Memory B cell (primary cell): ENCODE results near the gene PDE6H.

Experiments used
- ATAC-seq: fragments of 150-1000 bp; cut with Tn5 transposase; 2 replicates; pipeline ENCODE4 v1.10.0; 2021; ENCODE audit warnings: low read depth, mild to moderate bottlenecking, moderate library complexity
- DNase-seq, 2 donors: peaks; one replicate each; pipeline ENCODE4 v3.0.0; 2022; ENCODE audit warnings: low spot score in 2 of 2
- H3K27ac Mint-ChIP-seq: one replicate; pipeline ENCODE4 v1.8.0; 2022; ENCODE audit warnings: mild to moderate bottlenecking, moderate library complexity, mixed read lengths
- H3K27me3 Mint-ChIP-seq: one replicate; pipeline ENCODE4 v1.8.0; 2022; ENCODE audit warnings: mixed read lengths
- H3K36me3 Mint-ChIP-seq: one replicate; pipeline ENCODE4 v1.8.0; 2022; ENCODE audit warnings: mild to moderate bottlenecking, mixed read lengths
- H3K4me1 Mint-ChIP-seq: one replicate; pipeline ENCODE4 v1.8.0; 2022; ENCODE audit warnings: mixed read lengths
- H3K4me3 Mint-ChIP-seq: one replicate; pipeline ENCODE4 v1.8.0; 2022; ENCODE audit warnings: mild to moderate bottlenecking, moderate library complexity, mixed read lengths
- H3K9me3 Mint-ChIP-seq: one replicate; pipeline ENCODE4 v1.8.0; 2022; ENCODE audit warnings: mixed read lengths

PDE6H gene

GRCh38 chr12:14968478-14968877, 4.4 kb upstream of the PDE6H start:
- peaks cover 15% of the 10 kb centered on the region for H3K4me1 Mint-ChIP-seq
- no peaks in the 10 kb centered on the region for H3K9me3 Mint-ChIP-seq
- DNase-seq (no peak), ATAC-seq (no peak)
- no peaks in the 10 kb centered on the region for H3K36me3 Mint-ChIP-seq
- H3K4me3 Mint-ChIP-seq: no peak overlapping the region
- H3K27me3 Mint-ChIP-seq: no peaks in the 10 kb centered on the region
- no peak overlapping the region for H3K27ac Mint-ChIP-seq

- no peak overlapping the region for H3K27ac Mint-ChIP-seq
Observed at GRCh38 chr12:14970473-14970872, 2.4 kb upstream of the PDE6H start.

GRCh38 chr12:14974633-14975032, 1.8 kb downstream of the PDE6H start:
- H3K4me1 Mint-ChIP-seq: peaks cover 12% of the 10 kb centered on the region

More at GRCh38 chr12:14970473-14970872, 2.4 kb upstream of the PDE6H start:
- H3K4me3 Mint-ChIP-seq: no peak overlapping the region
- no peaks in the 10 kb centered on the region for H3K27me3 Mint-ChIP-seq
- H3K36me3 Mint-ChIP-seq: no peaks in the 10 kb centered on the region
- no peaks in the 10 kb centered on the region for H3K9me3 Mint-ChIP-seq
- ATAC-seq (no peak), DNase-seq (no peak)
- peaks cover 11% of the 10 kb centered on the region for H3K4me1 Mint-ChIP-seq

GRCh38 chr12:14975457-14975856, 2.6 kb downstream of the PDE6H start:
- DNase-seq (no peak), ATAC-seq (no peak)
- Mint-ChIP-seq H3K27ac (no peak overlapping the region), H3K27me3 (no peaks in the 10 kb centered on the region), H3K9me3 (no peaks in the 10 kb centered on the region), H3K36me3 (no peaks in the 10 kb centered on the region), H3K4me1 (peaks cover 17% of the 10 kb centered on the region), H3K4me3 (no peak overlapping the region)

More at GRCh38 chr12:14974633-14975032, 1.8 kb downstream of the PDE6H start:
- no peaks in the 10 kb centered on the region for H3K9me3 Mint-ChIP-seq
- ATAC-seq (no peak), DNase-seq (no peak)
- H3K27ac Mint-ChIP-seq: no peak overlapping the region
- H3K36me3 Mint-ChIP-seq: no peaks in the 10 kb centered on the region
- no peaks in the 10 kb centered on the region for H3K27me3 Mint-ChIP-seq
- H3K4me3 Mint-ChIP-seq: no peak overlapping the region

GRCh38 chr12:14976658-14977057, 3.8 kb downstream of the PDE6H start:
- no peak for DNase-seq
- Mint-ChIP-seq H3K4me1 (peaks cover 28% of the 10 kb centered on the region), H3K9me3 (no peaks in the 10 kb centered on the region), H3K4me3 (no peak overlapping the region), H3K27ac (no peak overlapping the region), H3K27me3 (no peaks in the 10 kb centered on the region), H3K36me3 (no peaks in the 10 kb centered on the region)
- ATAC-seq: no peak

- no peak overlapping the region for H3K27ac Mint-ChIP-seq
- DNase-seq: no peak
- H3K9me3 Mint-ChIP-seq: no peaks in the 10 kb centered on the region
- peaks cover 33% of the 10 kb centered on the region for H3K4me1 Mint-ChIP-seq
- H3K27me3 Mint-ChIP-seq: no peaks in the 10 kb centered on the region
- no peaks in the 10 kb centered on the region for H3K36me3 Mint-ChIP-seq
- H3K4me3 Mint-ChIP-seq: no peak overlapping the region
- peak; percentile 47 for ATAC-seq
Observed at GRCh38 chr12:14979468-14979867, 6.6 kb downstream of the PDE6H start.

- no peak overlapping the region for H3K4me3 Mint-ChIP-seq
Observed at GRCh38 chr12:14981049-14981448, 8.2 kb downstream of the PDE6H start.

GRCh38 chr12:14982562-14982961, 9.7 kb downstream of the PDE6H start:
- H3K27ac Mint-ChIP-seq: no peak overlapping the region
- H3K4me3 Mint-ChIP-seq: no peak overlapping the region
- H3K9me3 Mint-ChIP-seq: no peaks in the 10 kb centered on the region
- no peaks in the 10 kb centered on the region for H3K27me3 Mint-ChIP-seq
- H3K36me3 Mint-ChIP-seq: no peaks in the 10 kb centered on the region
- no peak for DNase-seq
- H3K4me1 Mint-ChIP-seq: peaks cover 40% of the 10 kb centered on the region
- no peak for ATAC-seq

More at GRCh38 chr12:14981049-14981448, 8.2 kb downstream of the PDE6H start:
- peaks cover 37% of the 10 kb centered on the region for H3K4me1 Mint-ChIP-seq
- no peak overlapping the region for H3K27ac Mint-ChIP-seq
- ATAC-seq: peak; percentile 84
- no peaks in the 10 kb centered on the region for H3K27me3 Mint-ChIP-seq
- H3K9me3 Mint-ChIP-seq: no peaks in the 10 kb centered on the region
- H3K36me3 Mint-ChIP-seq: no peaks in the 10 kb centered on the region
- DNase-seq: no peak

- Mint-ChIP-seq H3K27me3 (no peaks in the 10 kb centered on the region), H3K9me3 (peaks cover under 1% of the 10 kb centered on the region), H3K4me3 (no peak overlapping the region), H3K36me3 (no peaks in the 10 kb centered on the region), H3K4me1 (peaks cover 43% of the 10 kb centered on the region), H3K27ac (no peak overlapping the region)
- peak; percentile 54 for ATAC-seq
- DNase-seq: no peak
Observed at GRCh38 chr12:14982991-14983390, 10.1 kb downstream of the PDE6H start.

GRCh38 chr12:14984036-14984435, 11.2 kb downstream of the PDE6H start:
- Mint-ChIP-seq H3K4me1 (peaks cover 50% of the 10 kb centered on the region), H3K27me3 (no peaks in the 10 kb centered on the region), H3K4me3 (no peak overlapping the region), H3K9me3 (peaks cover 3% of the 10 kb centered on the region), H3K27ac (no peak overlapping the region), H3K36me3 (no peaks in the 10 kb centered on the region)
- DNase-seq (no peak), ATAC-seq (no peak)

- ATAC-seq: no peak
- no peak overlapping the region for H3K27ac Mint-ChIP-seq
- DNase-seq: no peak
- no peaks in the 10 kb centered on the region for H3K36me3 Mint-ChIP-seq
- peaks cover 52% of the 10 kb centered on the region for H3K4me1 Mint-ChIP-seq
- H3K27me3 Mint-ChIP-seq: no peaks in the 10 kb centered on the region
- H3K9me3 Mint-ChIP-seq: peaks cover 4% of the 10 kb centered on the region
- H3K4me3 Mint-ChIP-seq: no peak overlapping the region
Observed at GRCh38 chr12:14984766-14985285, 12.0 kb downstream of the PDE6H start.

- no peaks in the 10 kb centered on the region for H3K27me3 Mint-ChIP-seq
- no peak overlapping the region for H3K4me3 Mint-ChIP-seq
- ATAC-seq: no peak
- H3K9me3 Mint-ChIP-seq: peaks cover 4% of the 10 kb centered on the region
- peaks cover 50% of the 10 kb centered on the region for H3K4me1 Mint-ChIP-seq
- no peak for DNase-seq
- no peaks in the 10 kb centered on the region for H3K36me3 Mint-ChIP-seq
- H3K27ac Mint-ChIP-seq: no peak overlapping the region
Observed at GRCh38 chr12:14986449-14986848, 13.6 kb downstream of the PDE6H start.

GRCh38 chr12:14988035-14988434, 15.2 kb downstream of the PDE6H start:
- peaks cover 4% of the 10 kb centered on the region for H3K9me3 Mint-ChIP-seq
- H3K36me3 Mint-ChIP-seq: no peaks in the 10 kb centered on the region
- ATAC-seq: no peak
- no peak for DNase-seq
- H3K27me3 Mint-ChIP-seq: no peaks in the 10 kb centered on the region
- H3K27ac Mint-ChIP-seq: no peak overlapping the region
- H3K4me1 Mint-ChIP-seq: peaks cover 48% of the 10 kb centered on the region
- H3K4me3 Mint-ChIP-seq: no peak overlapping the region

GRCh38 chr12:14989790-14990189, 16.9 kb downstream of the PDE6H start:
- Mint-ChIP-seq H3K36me3 (no peaks in the 10 kb centered on the region), H3K27ac (peak overlapping the region; percentile 84), H3K4me3 (peak overlapping the region; percentile 73), H3K4me1 (peaks cover 51% of the 10 kb centered on the region), H3K9me3 (peaks cover 4% of the 10 kb centered on the region), H3K27me3 (no peaks in the 10 kb centered on the region)
- ATAC-seq (peak; percentile 78), DNase-seq (peak in 1 of 2 donors; percentile 20)

- no peaks in the 10 kb centered on the region for H3K36me3 Mint-ChIP-seq
- H3K27ac Mint-ChIP-seq: no peak overlapping the region
- peaks cover 58% of the 10 kb centered on the region for H3K4me1 Mint-ChIP-seq
- H3K27me3 Mint-ChIP-seq: no peaks in the 10 kb centered on the region
- H3K4me3 Mint-ChIP-seq: no peak overlapping the region
- DNase-seq: no peak
- H3K9me3 Mint-ChIP-seq: peaks cover 4% of the 10 kb centered on the region
- no peak for ATAC-seq
Observed at GRCh38 chr12:14991069-14991468, 18.2 kb downstream of the PDE6H start.
